ENCODE results near the gene KRT75. TPM values are rescaled to one million over a fixed set of nuclear protein-coding genes. Genes with fewer than 3 reads are reported as not detected.

KRT75 gene
- total RNA-seq, 1 experiment from 2014 or later = not detected

- TF ChIP-seq, protein P1, sequence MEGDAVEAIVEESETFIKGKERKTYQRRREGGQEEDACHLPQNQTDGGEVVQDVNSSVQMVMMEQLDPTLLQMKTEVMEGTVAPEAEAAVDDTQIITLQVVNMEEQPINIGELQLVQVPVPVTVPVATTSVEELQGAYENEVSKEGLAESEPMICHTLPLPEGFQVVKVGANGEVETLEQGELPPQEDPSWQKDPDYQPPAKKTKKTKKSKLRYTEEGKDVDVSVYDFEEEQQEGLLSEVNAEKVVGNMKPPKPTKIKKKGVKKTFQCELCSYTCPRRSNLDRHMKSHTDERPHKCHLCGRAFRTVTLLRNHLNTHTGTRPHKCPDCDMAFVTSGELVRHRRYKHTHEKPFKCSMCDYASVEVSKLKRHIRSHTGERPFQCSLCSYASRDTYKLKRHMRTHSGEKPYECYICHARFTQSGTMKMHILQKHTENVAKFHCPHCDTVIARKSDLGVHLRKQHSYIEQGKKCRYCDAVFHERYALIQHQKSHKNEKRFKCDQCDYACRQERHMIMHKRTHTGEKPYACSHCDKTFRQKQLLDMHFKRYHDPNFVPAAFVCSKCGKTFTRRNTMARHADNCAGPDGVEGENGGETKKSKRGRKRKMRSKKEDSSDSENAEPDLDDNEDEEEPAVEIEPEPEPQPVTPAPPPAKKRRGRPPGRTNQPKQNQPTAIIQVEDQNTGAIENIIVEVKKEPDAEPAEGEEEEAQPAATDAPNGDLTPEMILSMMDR (IDR thresholded peaks at IDR 0.05; ENCODE audit: unreplicated experiment) = no peak
- no peak for DNase-seq (ENCODE audit: unreplicated experiment)
- ChIA-PET CTCF (no interaction called here), POLR2A (no interaction called here)
- intact Hi-C loops (cut with micrococcal nuclease) = no loop called here
- no peaks in the 10 kb centered on the region for H3K9me3 Mint-ChIP-seq (ENCODE audit: unreplicated experiment)
- BruUV-seq (replicated peaks) = no TSS peak
- H3K4me1 Mint-ChIP-seq (ENCODE audit: insufficient read depth, unreplicated experiment) = no peaks in the 10 kb centered on the region
- H3K4me3 Mint-ChIP-seq (ENCODE audit: unreplicated experiment) = no peak overlapping the region
- no peaks in the 10 kb centered on the region for H3K36me3 Mint-ChIP-seq (ENCODE audit: insufficient read depth, unreplicated experiment)
- no peak overlapping the region for H3K27ac Mint-ChIP-seq (ENCODE audit: low read depth, unreplicated experiment)
- H3K27me3 Mint-ChIP-seq (ENCODE audit: insufficient read depth, unreplicated experiment) = peaks cover 12% of the 10 kb centered on the region
These were observed 26.3 kb downstream of the KRT75 start for GRCh38 chr12:52407918-52408317.

DNA sequence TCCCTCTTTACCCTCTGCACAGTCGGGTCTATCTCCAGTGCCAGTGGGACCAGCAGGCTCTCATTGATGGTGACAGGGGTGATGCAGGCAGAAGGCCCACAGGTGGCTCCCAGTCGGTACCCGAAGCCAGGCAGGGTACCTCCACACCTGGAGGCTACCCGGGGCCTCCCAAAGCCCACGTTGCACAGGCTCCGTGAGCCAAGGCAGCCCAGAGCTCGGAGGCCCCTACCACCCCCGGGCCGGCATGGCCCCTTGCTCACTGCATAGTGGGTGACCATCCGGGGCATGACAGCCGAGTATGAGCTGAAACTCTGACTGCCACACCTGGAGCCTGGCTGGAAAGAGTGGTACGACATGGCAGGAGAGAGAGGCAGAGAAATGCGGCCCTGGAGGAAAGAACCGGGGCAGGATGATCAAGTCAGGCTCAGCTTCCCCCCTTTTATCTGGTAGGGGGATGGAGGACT lies 28.2 kb downstream of the KRT75 start, which contains the start of gene KRT82:
Gene KRT82 (minus strand): TSS at position 414 of the 464 bp plus-strand sequence. CDS start 58 bp downstream, at position 356.
- TF ChIP-seq, protein P1 (IDR thresholded peaks at IDR 0.05; ENCODE audit: unreplicated experiment) = no peak
- Mint-ChIP-seq H3K4me1 (ENCODE audit: insufficient read depth, unreplicated experiment) (no peaks in the 10 kb centered on the region), H3K36me3 (ENCODE audit: insufficient read depth, unreplicated experiment) (no peaks in the 10 kb centered on the region), H3K4me3 (ENCODE audit: unreplicated experiment) (no peak within 1 kb of the TSS), H3K27ac (ENCODE audit: low read depth, unreplicated experiment) (no peak within 1 kb of the TSS), H3K27me3 (ENCODE audit: insufficient read depth, unreplicated experiment) (peaks cover 12% of the 10 kb centered on the region), H3K9me3 (ENCODE audit: unreplicated experiment) (no peaks in the 10 kb centered on the region)
- DNase-seq (ENCODE audit: unreplicated experiment) = no peak
- CTCF ChIA-PET = interaction anchor here (1.3 kb wide), 1 partner anchor 127 kb away, joined by 5 read pairs; no protein-coding TSS in a partner anchor
- intact Hi-C loops (cut with micrococcal nuclease) = no loop called here
- POLR2A ChIA-PET = no interaction called here
- no TSS peak for BruUV-seq (replicated peaks)

GRCh38 chr12:52404951-52405350 lies 29.2 kb downstream of the KRT75 start:
- no peak overlapping the region for H3K4me3 Mint-ChIP-seq (ENCODE audit: unreplicated experiment)
- H3K36me3 Mint-ChIP-seq (ENCODE audit: insufficient read depth, unreplicated experiment) = no peaks in the 10 kb centered on the region
- H3K27me3 Mint-ChIP-seq (ENCODE audit: insufficient read depth, unreplicated experiment) = peaks cover 12% of the 10 kb centered on the region
- CTCF ChIA-PET = interaction anchor here (0.8 kb wide), 1 partner anchor 89 kb away, joined by 4 read pairs; no protein-coding TSS in a partner anchor
- no peaks in the 10 kb centered on the region for H3K4me1 Mint-ChIP-seq (ENCODE audit: insufficient read depth, unreplicated experiment)
- no peak for DNase-seq (ENCODE audit: unreplicated experiment)
- no peak overlapping the region for H3K27ac Mint-ChIP-seq (ENCODE audit: low read depth, unreplicated experiment)
- BruUV-seq (replicated peaks) = no TSS peak
- no peaks in the 10 kb centered on the region for H3K9me3 Mint-ChIP-seq (ENCODE audit: unreplicated experiment)
- TF ChIP-seq, protein P1 (IDR thresholded peaks at IDR 0.05; ENCODE audit: unreplicated experiment) = no peak
- intact Hi-C loops (cut with micrococcal nuclease) = no loop called here
- POLR2A ChIA-PET = interaction anchor here (1.6 kb wide), 1 partner anchor 89 kb away, joined by 4 read pairs; no protein-coding TSS in a partner anchor

- H3K27ac Mint-ChIP-seq (ENCODE audit: low read depth, unreplicated experiment) = no peak overlapping the region
- intact Hi-C loops (cut with micrococcal nuclease) = no loop called here
- H3K4me1 Mint-ChIP-seq (ENCODE audit: insufficient read depth, unreplicated experiment) = no peaks in the 10 kb centered on the region
- no peaks in the 10 kb centered on the region for H3K36me3 Mint-ChIP-seq (ENCODE audit: insufficient read depth, unreplicated experiment)
- H3K4me3 Mint-ChIP-seq (ENCODE audit: unreplicated experiment) = no peak overlapping the region
- peaks cover 6% of the 10 kb centered on the region for H3K27me3 Mint-ChIP-seq (ENCODE audit: insufficient read depth, unreplicated experiment)
- no peak for DNase-seq (ENCODE audit: unreplicated experiment)
- H3K9me3 Mint-ChIP-seq (ENCODE audit: unreplicated experiment) = no peaks in the 10 kb centered on the region
- TF ChIP-seq, protein P1 (IDR thresholded peaks at IDR 0.05; ENCODE audit: unreplicated experiment) = no peak
- POLR2A ChIA-PET = interaction anchor here (1.1 to 1.6 kb wide), 2 partner anchors 9 to 91 kb away, joined by 4 read pairs; no protein-coding TSS in a partner anchor
- CTCF ChIA-PET = interaction anchor here (0.9 kb wide), 1 partner anchor 20 kb away, joined by 3 read pairs; no protein-coding TSS in a partner anchor
- no TSS peak for BruUV-seq (replicated peaks)
These were observed 30.6 kb downstream of the KRT75 start for GRCh38 chr12:52403561-52403960.

Measured in MCF 10A (cell line).